ENCODE data around the gene GPR35. TPM values are rescaled to one million over a fixed set of nuclear protein-coding genes. Genes with fewer than 3 reads are reported as not detected.
"Not testable (repeated sequence)": the region's sequence is repeated elsewhere in the genome, so short reads cannot be mapped to it uniquely, and the experiment has no call there.

Gene GPR35
- total RNA-seq, 1 experiment from 2014 or later: not detected

DNA sequence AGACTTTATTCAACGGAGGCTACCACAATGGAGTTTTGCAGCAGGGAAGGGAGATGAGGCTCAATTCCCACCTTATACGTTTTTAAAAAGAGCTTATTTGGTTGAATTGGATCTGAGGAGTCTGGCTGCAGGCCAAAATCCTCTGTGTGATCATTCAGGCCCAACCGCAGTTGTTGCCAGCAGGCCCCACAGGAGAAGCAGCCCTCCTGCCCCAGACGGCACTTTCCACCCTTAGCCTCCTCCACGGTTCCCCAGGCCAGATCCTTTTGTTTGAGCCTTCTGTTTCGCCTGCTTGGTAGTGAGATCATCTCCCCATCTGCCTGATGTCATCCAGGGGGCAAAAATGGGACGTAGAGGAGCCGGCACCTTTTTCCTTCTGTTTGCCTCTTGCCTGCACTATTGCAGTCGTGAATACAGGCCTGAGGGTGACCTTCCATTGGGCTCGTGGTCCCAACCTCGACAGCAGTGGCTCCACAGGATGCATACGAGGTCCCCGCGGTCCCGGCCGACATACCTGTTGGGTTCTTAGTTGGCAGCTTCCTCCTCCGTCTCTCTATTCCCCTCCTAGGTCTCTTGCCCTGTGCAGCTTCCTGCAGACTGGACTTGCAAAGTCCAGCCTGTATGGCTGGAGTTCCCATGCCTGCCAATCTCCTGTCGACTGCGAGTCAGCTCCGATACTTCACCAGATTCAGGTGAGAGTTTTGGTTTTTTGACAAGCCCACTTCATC is 9.3 kb upstream of the GPR35 start:
- in situ Hi-C loops (cut with HindIII; ENCODE audit: low pct_unique_long_range_greater_than_20kb, low sequenced_read_pairs): no loop called here
- DNase-seq (ENCODE audit: low read depth): no peak

DNA sequence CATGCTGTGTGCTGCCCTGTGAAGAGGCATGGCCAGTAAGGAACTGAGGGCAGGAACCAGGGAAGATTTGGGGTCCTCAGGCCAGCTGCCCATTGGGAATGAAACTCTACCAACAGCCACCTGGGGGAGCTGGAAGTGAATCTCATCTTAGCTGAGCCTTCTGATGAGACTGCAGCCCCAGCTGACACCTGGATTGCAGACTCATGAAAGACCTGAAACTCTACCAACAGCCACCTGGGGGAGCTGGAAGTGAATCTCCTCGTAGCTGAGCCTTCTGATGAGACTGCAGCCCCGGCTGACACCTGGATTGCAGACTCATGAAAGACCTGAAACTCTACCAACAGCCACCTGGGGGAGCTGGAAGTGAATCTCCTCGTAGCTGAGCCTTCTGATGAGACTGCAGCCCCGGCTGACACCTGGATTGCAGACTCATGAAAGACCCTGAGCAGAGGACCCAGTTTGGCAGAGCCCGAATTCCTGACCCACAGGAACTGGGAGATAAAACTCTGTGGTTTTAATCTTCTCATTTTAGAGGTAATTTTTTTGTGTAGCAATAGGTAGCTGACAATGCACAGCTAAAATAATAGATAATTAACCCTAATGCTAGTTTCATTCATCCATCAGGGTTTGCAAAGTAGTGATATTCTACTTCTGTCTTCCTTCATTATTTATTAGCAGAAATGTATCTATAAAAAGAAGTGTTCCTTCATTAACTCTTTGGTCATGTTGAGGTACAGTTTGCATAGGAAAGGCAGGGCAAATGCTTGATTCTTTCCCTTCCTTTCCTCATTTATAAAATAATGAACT is 8.2 kb upstream of the GPR35 start:
- DNase-seq (ENCODE audit: low read depth); in situ Hi-C loops (cut with HindIII; ENCODE audit: low pct_unique_long_range_greater_than_20kb, low sequenced_read_pairs): not testable (repeated sequence)

DNA sequence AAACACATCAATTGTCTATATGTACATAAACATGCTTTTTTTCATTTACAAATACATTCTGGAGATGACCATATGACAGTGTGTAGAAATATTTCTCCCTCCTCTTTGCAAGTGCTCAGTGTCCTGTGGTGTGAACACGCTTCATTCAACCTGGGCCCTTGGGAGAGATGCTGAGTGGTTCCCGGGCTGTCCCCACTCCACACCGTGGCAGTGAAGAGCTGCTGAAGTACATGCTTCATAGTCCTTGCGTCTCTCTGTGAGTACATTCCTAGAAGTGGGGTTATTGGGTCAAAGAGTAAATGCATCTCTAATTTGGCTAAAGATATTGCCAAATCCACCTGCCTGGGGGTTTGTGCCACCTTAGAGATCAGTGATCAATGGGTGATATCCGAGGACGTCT is 6.5 kb upstream of the GPR35 start:
- DNase-seq (ENCODE audit: low read depth): no peak
- in situ Hi-C loops (cut with HindIII; ENCODE audit: low pct_unique_long_range_greater_than_20kb, low sequenced_read_pairs): no loop called here

DNA sequence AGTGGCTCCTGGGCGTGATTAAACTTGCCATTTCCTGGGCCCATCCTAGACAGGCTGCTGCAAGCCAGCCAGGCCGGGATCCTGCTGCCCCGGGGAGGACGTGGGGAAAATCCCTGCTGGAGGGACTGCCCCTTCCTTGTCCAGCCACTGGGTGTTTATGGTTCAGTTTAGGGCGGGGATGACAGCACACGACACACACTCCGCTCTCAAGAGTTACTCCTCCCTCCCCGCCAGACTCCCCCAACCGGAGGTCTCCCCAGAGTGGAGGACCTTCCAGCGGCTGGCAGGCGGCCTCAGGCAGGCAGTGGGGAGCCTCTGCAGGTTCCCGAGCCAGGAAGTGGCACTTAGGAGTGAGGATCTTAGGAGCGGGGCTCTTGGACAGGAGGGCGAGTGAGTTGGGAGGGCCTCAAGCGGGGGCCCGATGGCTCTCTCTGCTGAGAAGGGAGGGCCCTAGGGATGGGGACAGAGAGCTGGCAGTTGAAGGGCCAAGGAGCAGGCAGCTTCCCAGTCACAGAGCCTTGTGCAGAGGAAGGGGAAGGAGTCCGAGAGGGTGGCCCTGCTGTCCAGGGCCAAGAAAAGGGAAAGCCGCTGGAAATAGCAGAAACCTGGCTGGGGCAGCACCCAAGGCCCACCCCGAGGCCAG is 5.7 kb upstream of the GPR35 start:
- DNase-seq (ENCODE audit: low read depth): no peak
- in situ Hi-C loops (cut with HindIII; ENCODE audit: low pct_unique_long_range_greater_than_20kb, low sequenced_read_pairs): no loop called here

DNA sequence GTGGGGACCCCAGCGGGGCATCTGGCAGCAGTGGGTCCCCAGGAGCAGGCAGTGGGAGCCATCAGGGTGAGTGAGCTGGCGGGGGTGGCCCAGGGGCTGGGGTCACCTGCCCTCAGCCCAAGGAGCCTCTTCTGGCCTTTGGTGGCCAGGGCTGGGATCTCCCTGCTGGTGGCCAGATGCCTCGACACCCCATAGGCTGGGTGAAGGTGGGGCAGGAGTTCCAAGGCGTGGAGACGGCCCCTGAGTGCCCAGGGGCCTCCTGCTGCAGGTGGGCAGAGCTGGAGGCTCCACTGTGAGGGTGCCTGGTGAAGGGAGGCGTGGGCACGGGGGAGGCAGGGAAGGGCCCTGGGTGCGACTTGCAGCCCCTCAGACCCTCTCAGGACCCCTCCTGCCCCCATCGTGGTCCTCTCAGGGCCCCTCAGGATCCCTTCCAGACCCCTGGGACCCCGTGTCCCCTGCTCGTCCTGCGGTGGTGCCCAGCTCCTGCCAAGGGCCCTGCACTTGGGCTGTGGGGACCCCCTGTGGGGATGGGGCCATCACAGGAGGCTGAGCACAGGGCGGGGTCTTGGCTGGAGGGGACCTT is 5.0 kb upstream of the GPR35 start:
- DNase-seq (ENCODE audit: low read depth): no peak
- in situ Hi-C loops (cut with HindIII; ENCODE audit: low pct_unique_long_range_greater_than_20kb, low sequenced_read_pairs): no loop called here

DNA sequence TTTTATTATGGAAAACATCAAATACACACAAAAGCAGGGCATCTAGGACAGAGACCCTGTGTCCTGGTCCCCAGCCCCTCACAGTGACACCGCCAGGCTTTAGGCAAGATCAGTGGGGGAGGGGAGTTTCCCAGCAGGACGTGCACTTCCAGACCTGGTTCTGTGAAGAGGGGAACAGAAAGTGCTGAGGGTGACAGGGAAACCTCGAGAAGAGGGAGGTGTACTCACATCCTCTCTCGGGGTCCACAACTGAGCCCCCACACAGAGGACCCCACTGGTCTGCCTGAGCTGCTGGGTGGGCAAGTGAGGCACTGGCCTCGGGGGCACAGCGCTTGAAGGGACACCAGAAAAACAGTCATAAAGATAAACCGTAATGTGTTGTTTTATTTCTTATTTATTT is 4.4 kb upstream of the GPR35 start:
- in situ Hi-C loops (cut with HindIII; ENCODE audit: low pct_unique_long_range_greater_than_20kb, low sequenced_read_pairs): no loop called here
- no peak for DNase-seq (ENCODE audit: low read depth)

DNA sequence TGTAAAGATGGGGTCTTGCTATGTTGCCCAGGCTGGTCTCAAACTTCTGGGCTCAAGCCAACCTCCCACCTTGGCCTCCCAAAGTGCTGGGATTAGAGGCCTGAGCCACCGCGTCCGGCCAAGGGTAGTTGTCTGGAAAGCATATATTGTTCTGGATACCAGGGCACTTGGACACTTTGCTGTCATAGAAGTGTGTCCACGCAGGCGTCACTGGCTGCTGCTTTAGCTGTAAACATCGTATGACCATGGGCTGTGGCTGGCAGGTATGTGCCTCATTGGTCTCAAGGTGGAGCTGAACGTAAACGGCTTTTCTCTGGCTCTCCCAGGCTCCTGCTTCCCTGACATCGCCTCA is 3.2 kb upstream of the GPR35 start:
- no peak for DNase-seq (ENCODE audit: low read depth)
- in situ Hi-C loops (cut with HindIII; ENCODE audit: low pct_unique_long_range_greater_than_20kb, low sequenced_read_pairs): no loop called here

DNA sequence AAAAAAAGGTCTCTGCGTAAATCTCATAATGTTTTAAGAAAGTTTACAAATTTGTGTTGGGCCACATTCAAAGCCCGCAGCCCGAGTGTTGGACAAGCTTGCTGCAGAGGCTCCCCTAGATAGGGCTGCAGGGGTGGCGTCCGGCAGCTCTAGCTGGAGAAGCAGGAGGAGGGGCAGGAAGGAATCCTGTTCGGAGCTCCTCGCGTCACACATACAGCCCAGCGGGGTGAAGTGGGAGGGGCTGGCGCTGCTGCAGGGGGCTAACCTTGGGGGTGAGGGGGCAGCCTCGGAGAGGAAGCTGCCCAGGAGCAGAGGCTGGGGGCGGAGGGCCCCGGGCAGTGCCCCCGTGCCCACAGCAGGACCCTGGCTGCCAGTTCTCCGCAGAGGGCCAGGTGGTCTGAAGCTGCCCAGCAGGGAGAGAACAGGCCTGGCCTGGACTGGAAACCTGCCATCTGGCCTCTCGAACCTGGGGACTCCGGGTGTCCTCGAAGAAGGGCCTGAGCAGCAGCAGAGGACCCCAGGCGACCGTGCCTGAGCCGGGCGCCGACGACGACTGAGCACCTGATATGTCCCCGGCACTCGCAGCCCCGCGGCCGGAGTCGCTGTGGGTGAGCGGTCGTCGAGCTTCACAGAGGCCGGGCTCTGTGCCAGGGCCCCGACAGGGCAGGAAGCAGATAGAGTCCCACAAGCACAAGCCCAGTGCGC is 2.6 kb upstream of the GPR35 start:
- in situ Hi-C loops (cut with HindIII; ENCODE audit: low pct_unique_long_range_greater_than_20kb, low sequenced_read_pairs): no loop called here
- no peak for DNase-seq (ENCODE audit: low read depth)

DNA sequence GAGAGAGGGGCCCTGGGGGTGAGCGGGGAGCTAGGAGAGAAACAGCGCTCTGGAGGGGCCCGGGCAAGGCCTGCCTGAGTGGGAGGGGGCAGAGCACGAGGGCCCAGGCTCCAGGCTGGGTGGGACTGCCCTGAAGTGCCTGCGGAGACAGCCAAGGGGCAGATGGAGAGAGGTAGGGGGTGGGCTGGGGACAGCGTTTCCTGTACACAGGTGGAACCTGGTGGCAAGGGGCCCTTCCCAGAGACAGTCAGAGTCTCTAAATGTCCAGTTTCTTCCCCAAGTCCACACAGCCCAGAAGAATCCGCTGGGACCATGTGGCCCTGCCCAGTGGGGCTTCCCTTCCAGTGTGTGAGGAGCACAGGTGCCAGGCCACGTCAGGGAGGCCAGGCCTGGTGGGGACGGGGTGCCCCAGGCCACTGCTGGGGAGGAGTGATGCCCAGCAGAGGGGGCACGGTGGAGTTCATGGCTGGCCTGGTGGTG is 1.7 kb upstream of the GPR35 start:
- no peak for DNase-seq (ENCODE audit: low read depth)
- in situ Hi-C loops (cut with HindIII; ENCODE audit: low pct_unique_long_range_greater_than_20kb, low sequenced_read_pairs): no loop called here

DNA sequence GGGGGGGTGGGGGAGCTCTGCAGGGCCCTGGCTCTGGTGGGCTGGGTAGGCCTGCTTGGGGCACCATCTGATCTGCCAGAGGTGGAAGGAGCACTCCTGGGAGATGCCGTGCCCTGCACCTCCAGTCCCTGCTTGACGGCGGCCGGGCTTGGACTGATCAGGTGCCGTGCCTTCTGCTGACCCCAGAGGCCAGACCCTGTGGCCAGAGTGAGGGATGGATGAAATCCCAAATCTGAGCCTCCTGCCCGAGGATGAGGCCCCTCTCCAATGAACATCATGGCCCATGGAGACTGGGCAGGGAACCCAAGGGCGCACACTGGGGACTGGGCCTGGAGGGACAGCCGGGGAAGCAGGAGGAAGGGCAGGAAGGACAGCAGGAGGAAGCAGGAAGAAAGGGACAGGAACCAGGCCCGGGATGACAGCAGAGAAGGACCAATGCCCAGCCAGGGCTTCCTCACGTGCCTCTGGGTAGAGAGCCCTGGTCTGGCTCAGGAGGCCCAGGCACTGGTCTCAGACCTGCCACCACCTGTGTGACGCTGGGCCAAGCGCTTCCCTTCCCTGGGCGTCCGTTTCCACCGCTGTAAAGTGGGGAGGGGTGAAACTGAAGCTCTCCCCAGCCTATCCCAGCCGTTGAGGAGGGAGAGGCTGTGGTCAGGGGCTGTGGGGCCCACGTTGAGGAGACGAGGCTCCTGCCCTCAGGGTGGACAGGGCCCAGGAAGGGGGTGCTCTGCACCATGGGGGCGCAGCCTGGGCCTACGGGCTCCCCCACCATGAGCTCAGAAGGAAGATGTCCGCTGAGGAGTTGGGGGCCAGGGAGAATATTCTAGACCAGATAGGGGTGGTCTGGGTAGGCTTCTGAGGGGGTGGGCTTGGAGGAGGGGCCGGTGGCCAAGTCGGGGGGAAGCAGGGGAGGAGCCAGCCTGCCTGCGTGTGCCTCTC is 1.0 kb upstream of the GPR35 start:
- in situ Hi-C loops (cut with HindIII; ENCODE audit: low pct_unique_long_range_greater_than_20kb, low sequenced_read_pairs): no loop called here
- no peak for DNase-seq (ENCODE audit: low read depth)

DNA sequence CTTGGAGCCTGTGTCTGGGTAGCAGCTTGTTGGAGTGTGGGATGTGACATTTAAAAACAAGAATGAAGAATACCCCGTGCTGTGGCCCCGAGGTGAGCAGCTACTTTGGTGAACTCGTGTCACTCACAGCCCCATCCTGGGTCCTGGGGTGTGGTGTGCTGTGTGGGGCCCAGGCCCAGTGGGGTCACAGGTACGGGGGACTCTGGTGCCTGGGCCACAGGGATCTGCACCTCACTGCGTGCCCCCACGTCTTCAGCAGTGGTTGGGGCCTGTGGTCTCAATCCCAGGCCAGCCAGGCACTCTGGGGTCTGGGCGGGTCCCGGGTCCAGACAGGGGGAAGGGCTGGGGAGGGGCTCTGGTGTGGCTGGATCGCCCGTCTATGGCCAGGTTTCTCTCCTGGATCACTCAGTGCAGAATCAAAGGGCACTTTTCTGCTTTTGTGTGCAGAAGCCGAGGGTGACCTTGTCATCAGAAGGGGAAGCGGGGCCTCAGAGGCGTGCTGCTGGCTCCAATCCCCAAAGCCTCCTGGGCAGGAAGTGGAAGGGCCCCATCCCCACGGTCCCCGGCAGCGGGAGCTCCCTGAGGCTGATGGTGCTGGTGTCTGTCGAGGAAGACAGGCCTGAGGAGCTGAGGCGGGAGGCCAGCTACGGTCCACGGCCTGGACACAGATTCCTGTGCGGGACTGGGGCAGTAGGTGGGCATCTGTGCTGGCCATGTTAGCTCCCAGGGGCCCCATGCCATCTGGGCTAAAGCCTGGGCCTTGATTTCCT is 1.4 kb downstream of the GPR35 start:
- in situ Hi-C loops (cut with HindIII; ENCODE audit: low pct_unique_long_range_greater_than_20kb, low sequenced_read_pairs): no loop called here
- no peak for DNase-seq (ENCODE audit: low read depth)

DNA sequence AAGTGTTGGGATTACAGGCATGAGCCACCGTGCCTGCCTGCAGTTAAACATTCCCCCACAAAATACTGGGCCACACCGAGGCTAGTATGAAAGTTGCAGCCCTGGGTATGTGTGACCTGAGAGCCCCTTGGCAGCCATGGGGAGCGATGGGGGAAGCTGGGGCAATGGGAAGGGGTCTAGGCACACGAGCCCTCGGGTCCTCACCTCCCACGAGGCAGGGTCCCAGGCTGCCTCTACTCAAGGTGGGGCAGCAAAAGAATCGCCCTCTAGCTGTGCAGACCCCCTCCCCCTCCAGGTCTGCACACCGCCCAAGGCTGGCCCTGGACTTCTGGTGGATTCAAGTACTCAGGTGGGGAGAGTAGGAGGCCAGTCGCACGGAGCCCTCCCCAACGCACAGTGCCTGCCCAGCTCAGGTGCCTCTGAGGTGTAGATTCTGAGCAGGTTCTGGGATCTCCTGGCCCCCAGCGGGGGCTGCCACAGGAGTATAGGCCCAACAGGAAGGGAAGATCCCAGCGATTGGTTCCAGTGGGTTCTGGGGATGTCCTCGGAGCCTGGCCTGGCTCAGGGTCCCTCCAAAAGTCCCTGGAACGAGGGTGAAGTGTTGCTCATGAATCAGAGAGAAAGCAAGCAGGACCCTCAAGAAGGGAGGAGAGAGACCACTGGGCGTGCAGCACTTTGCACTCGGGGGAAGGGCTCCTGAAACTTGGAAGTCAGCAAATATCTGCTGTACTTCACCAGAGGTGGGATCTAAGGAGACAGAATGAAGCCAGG is 2.6 kb downstream of the GPR35 start:
- in situ Hi-C loops (cut with HindIII; ENCODE audit: low pct_unique_long_range_greater_than_20kb, low sequenced_read_pairs): no loop called here
- no peak for DNase-seq (ENCODE audit: low read depth)

DNA sequence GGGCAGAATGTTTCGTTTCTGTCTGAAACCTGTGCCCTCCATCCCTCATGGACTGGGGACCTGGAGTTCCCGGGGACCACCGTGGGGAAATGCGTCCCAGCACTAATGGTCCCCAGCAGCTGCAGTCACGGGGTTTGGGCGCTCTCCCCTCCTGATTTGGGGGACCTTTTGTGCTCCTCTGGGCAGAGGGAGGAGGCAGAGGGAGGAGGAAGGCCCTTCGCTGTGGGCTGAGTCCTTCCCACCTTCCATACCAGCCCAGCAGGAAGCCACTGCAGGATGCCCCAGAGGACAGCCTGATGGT is 3.2 kb downstream of the GPR35 start:
- in situ Hi-C loops (cut with HindIII; ENCODE audit: low pct_unique_long_range_greater_than_20kb, low sequenced_read_pairs): no loop called here
- DNase-seq (ENCODE audit: low read depth): no peak

DNA sequence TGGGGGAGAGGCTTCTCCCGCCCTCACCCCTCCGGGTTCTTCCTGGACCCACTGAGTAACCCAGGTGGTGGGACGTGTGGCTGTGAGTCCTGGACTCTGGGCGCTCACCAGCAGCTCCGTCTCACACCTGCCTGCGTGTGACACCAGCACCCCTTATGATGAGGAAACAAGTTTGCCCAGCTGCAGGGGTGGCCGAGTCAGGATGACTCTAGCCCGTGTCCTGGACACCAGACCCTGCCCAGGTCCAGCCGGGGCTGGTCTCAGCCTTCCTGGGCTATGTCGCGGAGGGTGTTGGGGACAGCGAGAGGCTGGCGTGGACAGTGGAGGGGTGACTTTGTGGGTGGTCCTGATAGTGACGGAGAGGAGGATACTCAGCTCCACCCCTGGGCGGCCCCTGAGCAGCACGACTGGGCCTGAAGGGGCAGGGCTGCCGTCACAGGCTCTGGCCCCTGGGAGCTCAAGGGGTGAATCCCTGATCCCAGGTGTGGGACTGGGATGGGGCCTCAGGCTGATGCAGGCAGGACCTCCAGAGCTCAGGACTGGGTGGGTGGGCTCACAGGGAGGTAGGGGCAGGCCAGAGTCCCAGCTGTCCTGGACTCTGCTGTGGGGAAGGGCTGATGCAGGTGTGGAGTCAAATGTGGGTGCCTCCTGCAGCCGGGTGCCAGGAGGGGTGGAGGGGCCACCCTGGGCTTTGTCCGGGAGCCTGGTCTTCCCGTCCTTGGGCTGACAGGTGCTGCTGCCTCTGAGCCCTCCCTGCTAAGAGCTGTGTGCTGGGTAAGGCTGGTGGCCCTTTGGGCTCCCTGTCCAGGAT is 3.7 kb downstream of the GPR35 start:
- no peak for DNase-seq (ENCODE audit: low read depth)
- in situ Hi-C loops (cut with HindIII; ENCODE audit: low pct_unique_long_range_greater_than_20kb, low sequenced_read_pairs): no loop called here

DNA sequence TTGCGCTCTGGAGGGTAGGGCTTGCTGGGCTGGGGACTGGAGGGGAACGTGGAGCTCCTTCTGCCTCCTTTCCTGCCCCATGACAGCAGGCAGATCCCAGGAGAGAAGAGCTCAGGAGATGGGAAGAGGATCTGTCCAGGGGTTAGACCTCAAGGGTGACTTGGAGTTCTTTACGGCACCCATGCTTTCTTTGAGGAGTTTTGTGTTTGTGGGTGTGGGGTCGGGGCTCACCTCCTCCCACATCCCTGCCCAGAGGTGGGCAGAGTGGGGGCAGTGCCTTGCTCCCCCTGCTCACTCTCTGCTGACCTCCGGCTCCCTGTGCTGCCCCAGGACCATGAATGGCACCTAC is 4.3 kb downstream of the GPR35 start:
- in situ Hi-C loops (cut with HindIII; ENCODE audit: low pct_unique_long_range_greater_than_20kb, low sequenced_read_pairs): no loop called here
- DNase-seq (ENCODE audit: low read depth): no peak

All from Caki2 (cell line).